PC-9 (cell line): ENCODE results near the gene RBM19. TPM values are rescaled to one million over a fixed set of nuclear protein-coding genes. Genes with fewer than 3 reads are reported as not detected.

ENCODE experiments used
- BruUV-seq: library from RNA; stranded (reverse); fragments of 400-500 nt; replicated peaks from 2 replicates; lab custom pipeline; 2021; lab: Mats Ljungman, UMichigan
- CTCF ChIA-PET: fragments of 300-600 bp; sonication (Branson Sonifier 250); formaldehyde crosslinking; loops from one replicate; lab custom pipeline; 2022; ENCODE audit warnings: antibody characterized with exemption; lab: Charles Lee
- POLR2A ChIA-PET: fragments of 300-600 bp; sonication (Branson Sonifier 250); formaldehyde crosslinking; loops from one replicate; lab custom pipeline; 2022; ENCODE audit warnings: antibody characterized with exemption; ENCODE audit not compliant: unreplicated experiment; lab: Charles Lee
- DNase-seq, 2 experiments: peaks; one replicate each; pipeline versions ENCODE4 v3.0.0 to v3.0.0-alpha.2; 2015 to 2022; ENCODE audit warnings: mixed read lengths in 1 of 2
- H2AFZ ChIP-seq: fragments of 200-600 bp; sonication (generic); 2 replicates; pipeline ENCODE4 v1.8.1; 2017; ENCODE audit warnings: antibody characterized with exemption
- H3F3A ChIP-seq: fragments of 200-600 bp; sonication (generic); 2 replicates; pipeline ENCODE4 v1.8.1; 2017; ENCODE audit warnings: antibody characterized with exemption, mild to moderate bottlenecking, low read depth; ENCODE audit not compliant: insufficient read depth
- H3K27ac ChIP-seq: fragments of 200-600 bp; sonication (generic); 2 replicates; pipeline ENCODE4 v1.6.1; 2016; ENCODE audit warnings: mixed run types
- H3K27me3 ChIP-seq: fragments of 200-600 bp; sonication (generic); 2 replicates; pipeline ENCODE4 v1.6.1; 2016; ENCODE audit warnings: low read depth, mixed run types; ENCODE audit not compliant: insufficient read depth
- H3K36me3 ChIP-seq: fragments of 200-600 bp; sonication (generic); 2 replicates; pipeline ENCODE4 v1.6.1; 2016; ENCODE audit warnings: low read depth, mixed run types
- H3K4me1 ChIP-seq: fragments of 200-600 bp; sonication (generic); replicated peaks from 2 replicates; pipeline ENCODE4 v1.6.1; 2016; ENCODE audit warnings: mixed run types; ENCODE audit not compliant: insufficient read depth
- H3K4me2 ChIP-seq: fragments of 200-600 bp; sonication (generic); 2 replicates; pipeline ENCODE4 v1.6.1; 2017; ENCODE audit warnings: mixed run types
- H3K4me3 ChIP-seq: fragments of 200-600 bp; sonication (generic); 2 replicates; pipeline ENCODE4 v1.6.1; 2016; ENCODE audit warnings: mixed run types
- H3K79me2 ChIP-seq: fragments of 200-600 bp; sonication (generic); 2 replicates; pipeline ENCODE4 v1.6.1; 2017; ENCODE audit warnings: low read depth, mixed run types
- H3K9me2 ChIP-seq: fragments of 200-600 bp; sonication (generic); 2 replicates; pipeline ENCODE4 v1.8.1; 2017; ENCODE audit warnings: mild to moderate bottlenecking; ENCODE audit not compliant: insufficient read depth
- H3K9me3 ChIP-seq: fragments of 200-600 bp; sonication (generic); 2 replicates; pipeline ENCODE4 v1.8.1; 2016; ENCODE audit warnings: low read depth; ENCODE audit not compliant: insufficient read depth
- H4K20me1 ChIP-seq: fragments of 200-600 bp; sonication (generic); 2 replicates; pipeline ENCODE4 v1.8.1; 2017; ENCODE audit not compliant: insufficient read depth
- CTCF ChIP-seq: fragments of 200-600 bp; sonication (generic); conservative IDR thresholded peaks from 2 replicates; pipeline ENCODE4 v1.6.1; 2017; ENCODE audit warnings: mixed run types, antibody characterized with exemption, mild to moderate bottlenecking, moderate library complexity
- EZH2 ChIP-seq: fragments of 200-600 bp; sonication (generic); IDR thresholded peaks from 2 replicates; pipeline ENCODE4 v1.8.0; 2017; ENCODE audit warnings: antibody characterized with exemption, low read depth
- intact Hi-C: fragments of 100-400 bp; cut with micrococcal nuclease; formaldehyde crosslinking; loops from one replicate; pipeline ENCODE4 v1.10.0; 2022; ENCODE audit not compliant: unreplicated experiment
- total RNA-seq: library from RNA; stranded (reverse); gene quantifications from 2 replicates; pipeline ENCODE4 v1.2.3, GENCODE V29; 2021

RBM19 gene
- total RNA-seq, 1 experiment from 2014 or later: 23.8 TPM

- no peak for DNase-seq
- no peaks in the 10 kb centered on the region for H3K9me2 ChIP-seq
- TF ChIP-seq EZH2 (no peak), CTCF (no peak)
- no peaks in the 10 kb centered on the region for H4K20me1 ChIP-seq
- no peaks in the 10 kb centered on the region for H3K27me3 ChIP-seq
- H3K4me1 ChIP-seq: no peaks in the 10 kb centered on the region
- H3K79me2 ChIP-seq: no peaks in the 10 kb centered on the region
- intact Hi-C loops: no loop called here
- ChIA-PET CTCF (no interaction called here), POLR2A (no interaction called here)
- BruUV-seq: no TSS peak
- H3K4me3 ChIP-seq: no peak overlapping the region
- H3F3A ChIP-seq: no peaks in the 10 kb centered on the region; the same call in 1 of the 2 replicates
- H2AFZ ChIP-seq: no peak overlapping the region
- H3K27ac ChIP-seq: no peak overlapping the region
- no peak overlapping the region for H3K4me2 ChIP-seq
- H3K36me3 ChIP-seq: no peaks in the 10 kb centered on the region
- H3K9me3 ChIP-seq: no peaks in the 10 kb centered on the region
Measured at GRCh38 chr12:113841786-113842185, 124.3 kb downstream of the RBM19 start.

- Histone ChIP-seq H4K20me1 (no peaks in the 10 kb centered on the region), H3K4me1 (no peaks in the 10 kb centered on the region), H3K27ac (no peak overlapping the region), H3K9me3 (no peaks in the 10 kb centered on the region), H3K27me3 (no peaks in the 10 kb centered on the region), H3K4me3 (no peak overlapping the region), H2AFZ (no peak overlapping the region), H3K79me2 (no peaks in the 10 kb centered on the region), H3F3A (no peaks in the 10 kb centered on the region; the same call in 1 of the 2 replicates), H3K36me3 (no peaks in the 10 kb centered on the region), H3K4me2 (no peak overlapping the region), H3K9me2 (no peaks in the 10 kb centered on the region)
- POLR2A ChIA-PET: no interaction called here
- TF ChIP-seq EZH2: no peak
- TF ChIP-seq CTCF: no peak
- CTCF ChIA-PET: no interaction called here
- no TSS peak for BruUV-seq
- DNase-seq: no peak
- intact Hi-C loops: no loop called here
Measured at GRCh38 chr12:113840401-113841042, 125.6 kb downstream of the RBM19 start.

GRCh38 chr12:113838896-113839295, 127.2 kb downstream of the RBM19 start:
- no peaks in the 10 kb centered on the region for H4K20me1 ChIP-seq
- H3F3A ChIP-seq: no peaks in the 10 kb centered on the region; the same call in 1 of the 2 replicates
- TF ChIP-seq CTCF: no peak
- no peak for TF ChIP-seq EZH2
- no peaks in the 10 kb centered on the region for H3K9me3 ChIP-seq
- no peak overlapping the region for H2AFZ ChIP-seq
- ChIA-PET POLR2A (no interaction called here), CTCF (no interaction called here)
- H3K4me1 ChIP-seq: no peaks in the 10 kb centered on the region
- DNase-seq: no peak
- no peak overlapping the region for H3K4me3 ChIP-seq
- no peaks in the 10 kb centered on the region for H3K79me2 ChIP-seq
- no peak overlapping the region for H3K4me2 ChIP-seq
- no peaks in the 10 kb centered on the region for H3K36me3 ChIP-seq
- BruUV-seq: no TSS peak
- intact Hi-C loops: no loop called here
- no peaks in the 10 kb centered on the region for H3K27me3 ChIP-seq
- H3K9me2 ChIP-seq: no peaks in the 10 kb centered on the region
- no peak overlapping the region for H3K27ac ChIP-seq
